Neural cell (in vitro differentiated cells): ENCODE measurements around the gene HOXB9. TPM values are rescaled to one million over a fixed set of nuclear protein-coding genes. Genes with fewer than 3 reads are reported as not detected.

ENCODE experiments used
- H2AFZ ChIP-seq: fragments of 200-600, 300-800 bp; sonication (generic), shearing (Covaris generic); 2 replicates; pipeline ENCODE4 v1.6.0; 2014; ENCODE audit warnings: low read depth, mild to moderate bottlenecking, antibody characterized with exemption, low read length, moderate library complexity
- H3F3A ChIP-seq: fragments of 200-600 bp; shearing (Covaris generic); 2 replicates; pipeline ENCODE4 v1.6.1; 2016; ENCODE audit warnings: mild to moderate bottlenecking, moderate library complexity, mixed read lengths, antibody characterized with exemption, low read length; ENCODE audit not compliant: insufficient read depth, poor library complexity, severe bottlenecking
- H3K27ac ChIP-seq: fragments of 200-600, 300-800 bp; sonication (generic), shearing (Covaris generic); 2 replicates; pipeline ENCODE4 v1.5.1; 2014; ENCODE audit warnings: mild to moderate bottlenecking, low read length, moderate library complexity
- H3K27me3 ChIP-seq: fragments of 300-800, 200-600 bp; sonication (generic), shearing (Covaris generic); 2 replicates; pipeline ENCODE4 v1.6.0; 2014; ENCODE audit warnings: mild to moderate bottlenecking, low read depth, low read length, moderate library complexity; ENCODE audit not compliant: insufficient read depth
- H3K36me3 ChIP-seq: fragments of 300-800, 200-600 bp; sonication (generic), shearing (Covaris generic); 2 replicates; pipeline ENCODE4 v1.5.1; 2014; ENCODE audit warnings: mild to moderate bottlenecking, antibody characterized with exemption, low read length, moderate library complexity; ENCODE audit not compliant: insufficient read depth
- H3K4me2 ChIP-seq: fragments of 300-800, 200-600 bp; sonication (generic), shearing (Covaris generic); 2 replicates; pipeline ENCODE4 v1.6.0; 2014; ENCODE audit warnings: mild to moderate bottlenecking, low read length
- H3K4me3 ChIP-seq: fragments of 300-800, 200-600 bp; sonication (generic), shearing (Covaris generic); 2 replicates; pipeline ENCODE4 v1.5.1; 2014; ENCODE audit warnings: mild to moderate bottlenecking, low read length, moderate library complexity
- H3K79me2 ChIP-seq: fragments of 200-600 bp; shearing (Covaris generic); replicated peaks from 2 replicates; pipeline ENCODE4 v1.6.0; 2014; ENCODE audit warnings: mild to moderate bottlenecking, low read length, moderate library complexity; ENCODE audit not compliant: insufficient read depth
- H3K9ac ChIP-seq: fragments of 300-800, 200-600 bp; sonication (generic), shearing (Covaris generic); 2 replicates; pipeline ENCODE4 v1.6.1; 2016; ENCODE audit warnings: mild to moderate bottlenecking, low read length, mixed read lengths
- H3K9me2 ChIP-seq: fragments of 200-600 bp; shearing (Covaris generic); 2 replicates; pipeline ENCODE4 v1.6.1; 2016; ENCODE audit warnings: mild to moderate bottlenecking, low read length, mixed read lengths; ENCODE audit not compliant: insufficient read depth
- H3K9me3 ChIP-seq: fragments of 200-600, 300-800 bp; sonication (generic), shearing (Covaris generic); 2 replicates; pipeline ENCODE4 v1.6.1; 2016; ENCODE audit warnings: mild to moderate bottlenecking, mixed run types, low read length, moderate library complexity, mixed read lengths
- H4K20me1 ChIP-seq: fragments of 200-600 bp; shearing (Covaris generic); 2 replicates; pipeline ENCODE4 v1.6.1; 2016; ENCODE audit warnings: mild to moderate bottlenecking, mixed run types; ENCODE audit not compliant: insufficient read depth
- CTCF ChIP-seq: fragments of 450-650 bp; IDR thresholded peaks from 2 replicates; pipeline ENCODE4 v1.5.1; 2014; ENCODE audit warnings: antibody characterized with exemption, mild to moderate bottlenecking, moderate library complexity; ENCODE audit not compliant: poor library complexity, severe bottlenecking
- EP300 ChIP-seq: fragments of 450-650 bp; conservative IDR thresholded peaks from 2 replicates; pipeline ENCODE4 v1.6.1; 2014; ENCODE audit warnings: antibody characterized with exemption, mild to moderate bottlenecking, moderate library complexity; ENCODE audit not compliant: poor library complexity, severe bottlenecking
- EZH2 ChIP-seq: fragments of 200-600, 300-800 bp; shearing (Covaris generic), sonication (generic); IDR thresholded peaks from 2 replicates; pipeline ENCODE4 v1.6.1; 2014; ENCODE audit warnings: antibody characterized with exemption, low read length, borderline replicate concordance, mild to moderate bottlenecking; ENCODE audit not compliant: insufficient read depth, poor library complexity, severe bottlenecking
- MXI1 ChIP-seq: fragments of 450-650 bp; conservative IDR thresholded peaks from 2 replicates; pipeline ENCODE4 v1.6.1; 2014; ENCODE audit warnings: antibody characterized with exemption, mild to moderate bottlenecking; ENCODE audit not compliant: poor library complexity, severe bottlenecking
- POLR2AphosphoS5 ChIP-seq: IDR thresholded peaks from 2 replicates; pipeline ENCODE4 v1.6.1; 2012
- RAD21 ChIP-seq: fragments of 450-650 bp; conservative IDR thresholded peaks from 2 replicates; pipeline ENCODE4 v1.6.1; 2014; ENCODE audit warnings: antibody characterized with exemption, mild to moderate bottlenecking, moderate library complexity
- REST ChIP-seq: IDR thresholded peaks from 2 replicates; pipeline ENCODE4 v1.6.1; 2012; ENCODE audit warnings: borderline replicate concordance
- SMC3 ChIP-seq: fragments of 450-650 bp; conservative IDR thresholded peaks from 2 replicates; pipeline ENCODE4 v1.6.1; 2014; ENCODE audit warnings: antibody characterized with exemption, mild to moderate bottlenecking, moderate library complexity; ENCODE audit not compliant: poor library complexity
- TAF1 ChIP-seq: IDR thresholded peaks from 2 replicates; pipeline ENCODE4 v1.6.1; 2012; ENCODE audit warnings: low read depth
- polyA plus RNA-seq: library from polyadenylated mRNA; depleted of rRNA; stranded (reverse); fragments of >200 nt; gene quantifications from 2 replicates; pipeline ENCODE4 v1.2.3, GENCODE V29; 2014

The HOXB9 gene
- polyA plus RNA-seq, 1 donor from 2014 or later: not detected

DNA sequence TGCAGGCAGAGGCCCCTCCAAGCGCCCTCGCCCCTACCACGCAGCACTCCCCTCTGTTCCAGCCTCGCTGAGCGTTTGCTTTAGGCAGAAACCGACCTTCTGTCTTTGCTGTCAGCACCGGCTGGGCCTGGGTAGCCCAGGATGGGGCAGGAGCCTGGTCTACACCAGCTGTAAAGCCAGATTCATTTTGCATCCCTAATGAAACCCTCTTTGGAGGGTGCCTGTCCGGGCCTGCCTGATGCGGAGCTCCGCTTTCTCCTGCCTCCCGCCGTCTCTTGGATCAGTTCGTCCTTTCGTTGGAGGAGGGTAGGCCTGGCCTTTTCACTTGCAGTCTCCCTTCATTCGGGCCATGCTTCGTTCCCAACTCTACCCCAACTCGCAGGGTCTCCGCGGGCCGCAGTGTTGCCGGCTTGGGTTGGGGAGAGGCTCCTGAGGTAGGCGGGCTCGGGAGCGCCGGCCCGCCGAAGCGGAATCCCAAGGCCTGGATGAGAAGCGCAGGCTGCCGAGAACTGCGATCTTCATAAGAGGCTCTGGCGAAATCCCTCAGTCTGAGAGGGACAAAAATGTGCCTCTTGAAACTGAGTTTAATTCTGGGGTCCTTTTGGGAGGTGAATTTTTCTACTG, 6.2 kb downstream of the HOXB9 start:
- no peaks in the 10 kb centered on the region for H4K20me1 ChIP-seq
- no peaks in the 10 kb centered on the region for H3K9me2 ChIP-seq
- no peak overlapping the region for H3K9ac ChIP-seq
- no peaks in the 10 kb centered on the region for H3F3A ChIP-seq
- H3K27me3 ChIP-seq: peaks cover 100% of the 10 kb centered on the region
- TF ChIP-seq SMC3: no peak
- no peak for TF ChIP-seq EP300
- TF ChIP-seq RAD21: no peak
- TF ChIP-seq MXI1: no peak
- TF ChIP-seq POLR2AphosphoS5: no peak
- no peak for TF ChIP-seq CTCF
- TF ChIP-seq EZH2: no peak
- no peak for TF ChIP-seq REST
- no peak for TF ChIP-seq TAF1
- peaks cover 8% of the 10 kb centered on the region for H3K9me3 ChIP-seq
- H3K27ac ChIP-seq: no peak overlapping the region
- no peak overlapping the region for H3K4me3 ChIP-seq
- H3K79me2 ChIP-seq: no peaks in the 10 kb centered on the region
- H2AFZ ChIP-seq: no peak overlapping the region
- H3K4me2 ChIP-seq: no peak overlapping the region
- H3K36me3 ChIP-seq: no peaks in the 10 kb centered on the region

- no peaks in the 10 kb centered on the region for H3F3A ChIP-seq
- no peak overlapping the region for H2AFZ ChIP-seq
- H3K9me3 ChIP-seq: peaks cover 7% of the 10 kb centered on the region
- no peak overlapping the region for H3K9ac ChIP-seq
- H3K27me3 ChIP-seq: peaks cover 100% of the 10 kb centered on the region
- no peak overlapping the region for H3K4me2 ChIP-seq
- no peaks in the 10 kb centered on the region for H3K36me3 ChIP-seq
- no peak overlapping the region for H3K27ac ChIP-seq
- no peaks in the 10 kb centered on the region for H4K20me1 ChIP-seq
- no peaks in the 10 kb centered on the region for H3K9me2 ChIP-seq
- H3K79me2 ChIP-seq: no peaks in the 10 kb centered on the region
- TF ChIP-seq RAD21: peak; percentile 98
- peak; percentile 95 for TF ChIP-seq CTCF
- peak; percentile 97 for TF ChIP-seq SMC3
- no peak for TF ChIP-seq MXI1
- no peak for TF ChIP-seq REST
- no peak for TF ChIP-seq EP300
- TF ChIP-seq EZH2: peak; percentile 17
- TF ChIP-seq TAF1: no peak
- peak; percentile 11 for TF ChIP-seq POLR2AphosphoS5
- no peak overlapping the region for H3K4me3 ChIP-seq
Observed at GRCh38 chr17:48618256-48618896, 7.8 kb downstream of the HOXB9 start.
